ENCODE measurements around the gene MGAT3.

The MGAT3 gene

GRCh38 chr22:39469326-39469680 is 12.5 kb downstream of the MGAT3 start:
- POLR2A ChIA-PET = no interaction called here
- Histone ChIP-seq H3K27ac (ENCODE audit: extremely low read depth, low read depth, low read length) (no peak overlapping the region), H3K4me1 (ENCODE audit: control insufficient read depth, insufficient read depth, low read length) (peaks cover 2% of the 10 kb centered on the region; the same call in 1 of the 2 replicates), H3K9me3 (ENCODE audit: control insufficient read depth, insufficient read depth, low read depth, low read length) (no peaks in the 10 kb centered on the region), H3K4me3 (ENCODE audit: low read depth, low read length) (no peak overlapping the region), H3K36me3 (ENCODE audit: control insufficient read depth in 2 of 2, insufficient read depth in 1 of 2, low read length in 2 of 2) (no peaks in the 10 kb centered on the region)
- TF ChIP-seq ZSCAN5A (tag by site-specific recombination; IDR thresholded peaks at IDR 0.05) (no peak), ZNF76 (tag by site-specific recombination; IDR thresholded peaks at IDR 0.05; ENCODE audit: borderline replicate concordance, low read depth) (no peak), SETDB1 (IDR thresholded peaks at IDR 0.05; ENCODE audit: insufficient read length, low read length) (no peak), OSR2 (tag by site-specific recombination; IDR thresholded peaks at IDR 0.05) (no peak), ZNF501 (tag by site-specific recombination; IDR thresholded peaks at IDR 0.05) (no peak), KLF1 (tag by site-specific recombination; IDR thresholded peaks at IDR 0.05) (no peak), ZBTB48 (tag by site-specific recombination; IDR thresholded peaks at IDR 0.05) (no peak), ZSCAN30 (tag by site-specific recombination; IDR thresholded peaks at IDR 0.05) (no peak), ZNF677 (tag by site-specific recombination; IDR thresholded peaks at IDR 0.05) (no peak), ZNF548 (tag by site-specific recombination; IDR thresholded peaks at IDR 0.05) (no peak), ZNF621 (tag by site-specific recombination; IDR thresholded peaks at IDR 0.05) (no peak), HOXC10 (CRISPR knock-in tag; IDR thresholded peaks at IDR 0.05) (no peak), BCL11A (tag by site-specific recombination; IDR thresholded peaks at IDR 0.05; ENCODE audit: low read depth) (no peak), ZNF274 (IDR thresholded peaks at IDR 0.05; ENCODE audit: low read length) (no peak), ZNF274 (tag by site-specific recombination; IDR thresholded peaks at IDR 0.05; ENCODE audit: borderline replicate concordance) (no peak)
- CTCF ChIA-PET = interaction anchor here (0.6 kb wide), 1 partner anchor 10 kb away, joined by 3 read pairs; no protein-coding TSS in a partner anchor

DNA sequence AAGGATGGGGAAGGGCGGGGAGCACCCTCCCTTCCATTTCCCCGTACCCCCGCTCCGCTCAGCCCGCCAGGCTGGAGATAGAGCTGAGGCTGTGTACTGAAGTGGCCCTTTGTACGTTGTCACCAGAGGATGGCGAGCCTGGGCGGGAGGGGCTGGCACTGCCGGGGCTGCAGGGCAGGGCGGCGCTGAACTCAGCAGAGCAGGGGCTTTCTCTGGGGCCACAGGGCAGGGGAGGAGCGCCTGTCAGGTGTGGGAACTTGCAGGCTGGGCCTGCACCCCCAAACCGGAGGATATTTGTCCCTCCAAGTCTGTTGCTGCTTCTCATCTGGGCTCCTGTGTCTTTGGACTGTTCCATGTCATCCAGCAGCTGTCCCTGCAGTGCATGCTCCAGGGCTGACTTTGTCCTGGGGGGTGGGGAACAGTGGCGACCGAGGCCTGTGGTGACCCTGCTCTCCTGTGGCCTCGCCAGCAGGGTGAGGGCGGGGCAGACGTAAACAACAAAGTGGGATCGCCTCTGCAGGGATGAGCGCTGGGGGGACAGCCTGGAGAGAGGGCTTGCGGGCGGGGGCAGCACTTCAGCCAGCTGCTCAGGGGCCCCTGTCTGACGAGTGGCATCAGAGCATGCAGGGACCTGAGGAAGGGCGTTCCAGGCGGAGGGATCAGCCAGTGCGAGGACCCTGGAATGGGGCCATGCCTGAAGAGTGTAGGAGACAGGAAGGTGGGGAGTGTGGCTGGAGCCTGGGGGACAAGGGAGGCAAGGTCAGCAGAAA is 13.1 kb downstream of the MGAT3 start:
- H3K4me3 ChIP-seq (ENCODE audit: low read depth, low read length) = no peak overlapping the region
- no peaks in the 10 kb centered on the region for H3K36me3 ChIP-seq (ENCODE audit: control insufficient read depth in 2 of 2, insufficient read depth in 1 of 2, low read length in 2 of 2)
- ChIA-PET CTCF (interaction anchor here (1.1 to 1.5 kb wide), 2 partner anchors 26 to 570 kb away, joined by 3 to 4 read pairs; no protein-coding TSS in a partner anchor), POLR2A (no interaction called here)
- H3K27ac ChIP-seq (ENCODE audit: extremely low read depth, low read depth, low read length) = no peak overlapping the region
- H3K4me1 ChIP-seq (ENCODE audit: control insufficient read depth, insufficient read depth, low read length) = peaks cover 2% of the 10 kb centered on the region; the same call in 1 of the 2 replicates
- no peaks in the 10 kb centered on the region for H3K9me3 ChIP-seq (ENCODE audit: control insufficient read depth, insufficient read depth, low read depth, low read length)
- TF ChIP-seq ZNF660 (tag by site-specific recombination; IDR thresholded peaks at IDR 0.05) = no peak
- no peak for TF ChIP-seq ZNF302 (tag by site-specific recombination; IDR thresholded peaks at IDR 0.05; ENCODE audit: low read depth)
- no peak for TF ChIP-seq ZNF426 (tag by site-specific recombination; IDR thresholded peaks at IDR 0.05)
- no peak for TF ChIP-seq ZSCAN5A (tag by site-specific recombination; IDR thresholded peaks at IDR 0.05)
- TF ChIP-seq ZSCAN4 (tag by site-specific recombination; IDR thresholded peaks at IDR 0.05) = no peak
- TF ChIP-seq ZFP41 (tag by site-specific recombination; IDR thresholded peaks at IDR 0.05; ENCODE audit: borderline replicate concordance) = no peak
- TF ChIP-seq, protein P1, sequence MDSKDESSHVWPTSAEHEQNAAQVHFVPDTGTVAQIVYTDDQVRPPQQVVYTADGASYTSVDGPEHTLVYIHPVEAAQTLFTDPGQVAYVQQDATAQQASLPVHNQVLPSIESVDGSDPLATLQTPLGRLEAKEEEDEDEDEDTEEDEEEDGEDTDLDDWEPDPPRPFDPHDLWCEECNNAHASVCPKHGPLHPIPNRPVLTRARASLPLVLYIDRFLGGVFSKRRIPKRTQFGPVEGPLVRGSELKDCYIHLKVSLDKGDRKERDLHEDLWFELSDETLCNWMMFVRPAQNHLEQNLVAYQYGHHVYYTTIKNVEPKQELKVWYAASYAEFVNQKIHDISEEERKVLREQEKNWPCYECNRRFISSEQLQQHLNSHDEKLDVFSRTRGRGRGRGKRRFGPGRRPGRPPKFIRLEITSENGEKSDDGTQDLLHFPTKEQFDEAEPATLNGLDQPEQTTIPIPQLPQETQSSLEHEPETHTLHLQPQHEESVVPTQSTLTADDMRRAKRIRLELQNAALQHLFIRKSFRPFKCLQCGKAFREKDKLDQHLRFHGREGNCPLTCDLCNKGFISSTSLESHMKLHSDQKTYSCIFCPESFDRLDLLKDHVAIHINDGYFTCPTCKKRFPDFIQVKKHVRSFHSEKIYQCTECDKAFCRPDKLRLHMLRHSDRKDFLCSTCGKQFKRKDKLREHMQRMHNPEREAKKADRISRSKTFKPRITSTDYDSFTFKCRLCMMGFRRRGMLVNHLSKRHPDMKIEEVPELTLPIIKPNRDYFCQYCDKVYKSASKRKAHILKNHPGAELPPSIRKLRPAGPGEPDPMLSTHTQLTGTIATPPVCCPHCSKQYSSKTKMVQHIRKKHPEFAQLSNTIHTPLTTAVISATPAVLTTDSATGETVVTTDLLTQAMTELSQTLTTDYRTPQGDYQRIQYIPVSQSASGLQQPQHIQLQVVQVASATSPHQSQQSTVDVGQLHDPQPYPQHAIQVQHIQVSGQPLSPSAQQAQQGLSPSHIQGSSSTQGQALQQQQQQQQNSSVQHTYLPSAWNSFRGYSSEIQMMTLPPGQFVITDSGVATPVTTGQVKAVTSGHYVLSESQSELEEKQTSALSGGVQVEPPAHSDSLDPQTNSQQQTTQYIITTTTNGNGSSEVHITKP (tag by site-specific recombination; IDR thresholded peaks at IDR 0.05) = peak; percentile 51
- TF ChIP-seq EGR2 (tag by site-specific recombination; IDR thresholded peaks at IDR 0.05; ENCODE audit: low read depth) = no peak
- TF ChIP-seq ZBTB10 (tag by site-specific recombination; IDR thresholded peaks at IDR 0.05) = no peak
- no peak for TF ChIP-seq MZF1 (tag by site-specific recombination; IDR thresholded peaks at IDR 0.05; ENCODE audit: borderline replicate concordance)
- TF ChIP-seq ZIC2 (tag by site-specific recombination; IDR thresholded peaks at IDR 0.05) = peak; percentile 97
